Skin epidermis (tissue), 12 donors: ENCODE data around the gene UNC13C.
A peak's percentile ranks its signal among the peaks of the same experiment; 100 is the strongest.
"Not testable (repeated sequence)": the region's sequence is repeated elsewhere in the genome, so short reads cannot be mapped to it uniquely, and the experiment has no call there.

Experiments used
- H3K27ac ChIP-seq, 21 experiments: fragments of 200-600 bp; sonication (generic) in 11 of 21; one replicate each; pipeline ENCODE4 v1.5.0; 2020; ENCODE audit warnings: mild to moderate bottlenecking in 3 of 21, inconsistent platforms in 2 of 21, moderate library complexity in 2 of 21
- H3K4me3 ChIP-seq, 7 experiments: fragments of 200-600 bp; sonication (generic) in 2 of 7; one replicate each; pipeline ENCODE4 v1.5.0; 2020; ENCODE audit warnings: inconsistent platforms in 2 of 7, mild to moderate bottlenecking in 2 of 7, moderate library complexity in 1 of 7

UNC13C gene

GRCh38 chr15:53978253-53978906 lies at the start of gene UNC13C:
TSS of gene UNC13C (plus strand) at chr15:53978441. CDS start at chr15:54012904, 34,463 bp downstream.
- peak within 1 kb of the TSS in 1 of 21 experiments; percentile 49 for H3K27ac ChIP-seq
- peak within 1 kb of the TSS in 1 of 7 experiments; percentile 24 for H3K4me3 ChIP-seq

GRCh38 chr15:53936137-53936536 lies 42.1 kb upstream of the UNC13C start:
- Histone ChIP-seq H3K27ac (no peak overlapping the region), H3K4me3 (no peak overlapping the region)

GRCh38 chr15:53937632-53938031 lies 40.6 kb upstream of the UNC13C start:
- not testable (repeated sequence) for H3K27ac ChIP-seq, H3K4me3 ChIP-seq

GRCh38 chr15:53950572-53950971 lies 27.7 kb upstream of the UNC13C start:
- Histone ChIP-seq H3K4me3 (no peak overlapping the region), H3K27ac (no peak overlapping the region)

- Histone ChIP-seq H3K4me3 (no peak overlapping the region), H3K27ac (no peak overlapping the region)
Measured at GRCh38 chr15:53955396-53955795, 22.8 kb upstream of the UNC13C start.

GRCh38 chr15:53962646-53963561 lies 15.3 kb upstream of the UNC13C start:
- no peak overlapping the region for H3K4me3 ChIP-seq
- no peak overlapping the region for H3K27ac ChIP-seq

- H3K4me3 ChIP-seq = no peak overlapping the region
- no peak overlapping the region for H3K27ac ChIP-seq
Measured at GRCh38 chr15:53963801-53964200, 14.4 kb upstream of the UNC13C start.

GRCh38 chr15:53974121-53974520 lies 4.1 kb upstream of the UNC13C start:
- Histone ChIP-seq H3K27ac (no peak overlapping the region), H3K4me3 (no peak overlapping the region)

- H3K4me3 ChIP-seq = no peak overlapping the region
- H3K27ac ChIP-seq = no peak overlapping the region
Measured at GRCh38 chr15:53974813-53975212, 3.4 kb upstream of the UNC13C start.

GRCh38 chr15:53976844-53977392 lies 1.3 kb upstream of the UNC13C start:
- H3K27ac ChIP-seq = no peak overlapping the region
- no peak overlapping the region for H3K4me3 ChIP-seq

- H3K27ac ChIP-seq = no peak overlapping the region
- peak overlapping the region in 1 of 7 experiments; percentile 24 for H3K4me3 ChIP-seq
Measured at GRCh38 chr15:53979051-53979788, 979 bp downstream of the UNC13C start.

- Histone ChIP-seq H3K4me3 (no peak overlapping the region), H3K27ac (no peak overlapping the region)
Measured at GRCh38 chr15:53980021-53980420, 1.8 kb downstream of the UNC13C start.

GRCh38 chr15:53982071-53982680 lies 3.9 kb downstream of the UNC13C start:
- H3K27ac ChIP-seq = no peak overlapping the region
- H3K4me3 ChIP-seq = no peak overlapping the region

GRCh38 chr15:53982876-53983275 lies 4.6 kb downstream of the UNC13C start:
- Histone ChIP-seq H3K4me3 (no peak overlapping the region), H3K27ac (no peak overlapping the region)

GRCh38 chr15:53984221-53984620 lies 6.0 kb downstream of the UNC13C start:
- Histone ChIP-seq H3K27ac (no peak overlapping the region), H3K4me3 (no peak overlapping the region)

- no peak overlapping the region for H3K4me3 ChIP-seq
- no peak overlapping the region for H3K27ac ChIP-seq
Measured at GRCh38 chr15:53985562-53985961, 7.3 kb downstream of the UNC13C start.

- Histone ChIP-seq H3K4me3 (no peak overlapping the region), H3K27ac (no peak overlapping the region)
Measured at GRCh38 chr15:53987480-53987879, 9.2 kb downstream of the UNC13C start.

- no peak overlapping the region for H3K27ac ChIP-seq
Measured at GRCh38 chr15:54007256-54007655, 29.0 kb downstream of the UNC13C start.

GRCh38 chr15:54011656-54012055 lies 33.4 kb downstream of the UNC13C start:
- H3K4me3 ChIP-seq = no peak overlapping the region

More at GRCh38 chr15:54007256-54007655, 29.0 kb downstream of the UNC13C start:
- H3K4me3 ChIP-seq = no peak overlapping the region

More at GRCh38 chr15:54011656-54012055, 33.4 kb downstream of the UNC13C start:
- no peak overlapping the region for H3K27ac ChIP-seq
